ENCODE results near the gene CPT2.

CPT2 gene

GRCh38 chr1:53196485-53197290 is at the start of gene CPT2:
TSS of gene CPT2 (plus strand) at chr1:53196824. CDS start at chr1:53196944, 120 bp downstream.
- peak; percentile 77 to 78 for DNase-seq (ENCODE audit: low read depth in 2 of 2)

- DNase-seq (ENCODE audit: low read depth in 2 of 2), result no peak
Measured at GRCh38 chr1:53147174-53147573, 49.5 kb upstream of the CPT2 start.

- no peak for DNase-seq (ENCODE audit: low read depth in 2 of 2)
Measured at GRCh38 chr1:53148123-53148522, 48.5 kb upstream of the CPT2 start.

GRCh38 chr1:53153752-53154151 is 42.9 kb upstream of the CPT2 start:
- DNase-seq (ENCODE audit: low read depth in 2 of 2), result no peak

- DNase-seq (ENCODE audit: low read depth in 2 of 2), result no peak
Measured at GRCh38 chr1:53154859-53155438, 41.7 kb upstream of the CPT2 start.

GRCh38 chr1:53155534-53155933 is 41.1 kb upstream of the CPT2 start:
- DNase-seq (ENCODE audit: low read depth in 2 of 2), result no peak

GRCh38 chr1:53155945-53156344 is 40.7 kb upstream of the CPT2 start:
- DNase-seq (ENCODE audit: low read depth in 2 of 2), result no peak

- DNase-seq (ENCODE audit: low read depth in 2 of 2), result no peak
Measured at GRCh38 chr1:53156783-53157182, 39.8 kb upstream of the CPT2 start.

GRCh38 chr1:53158900-53159299 is 37.7 kb upstream of the CPT2 start:
- no peak for DNase-seq (ENCODE audit: low read depth in 2 of 2)

GRCh38 chr1:53160924-53161378 is 35.7 kb upstream of the CPT2 start:
- no peak for DNase-seq (ENCODE audit: low read depth in 2 of 2)

GRCh38 chr1:53162621-53163020 is 34.0 kb upstream of the CPT2 start:
- no peak for DNase-seq (ENCODE audit: low read depth in 2 of 2)

- no peak for DNase-seq (ENCODE audit: low read depth in 2 of 2)
Measured at GRCh38 chr1:53163291-53163768, 33.3 kb upstream of the CPT2 start.

- no peak for DNase-seq (ENCODE audit: low read depth in 2 of 2)
Measured at GRCh38 chr1:53165408-53165961, 31.1 kb upstream of the CPT2 start.

GRCh38 chr1:53166366-53166765 is 30.3 kb upstream of the CPT2 start:
- DNase-seq (ENCODE audit: low read depth in 2 of 2), result no peak

- DNase-seq (ENCODE audit: low read depth in 2 of 2), result no peak
Measured at GRCh38 chr1:53166912-53167311, 29.7 kb upstream of the CPT2 start.

GRCh38 chr1:53172426-53173128 is 24.0 kb upstream of the CPT2 start:
- no peak for DNase-seq (ENCODE audit: low read depth in 2 of 2)

- no peak for DNase-seq (ENCODE audit: low read depth in 2 of 2)
Measured at GRCh38 chr1:53174971-53175913, 21.4 kb upstream of the CPT2 start.

GRCh38 chr1:53176452-53177208 is 20.0 kb upstream of the CPT2 start:
- no peak for DNase-seq (ENCODE audit: low read depth in 2 of 2)

- DNase-seq (ENCODE audit: low read depth in 2 of 2), result no peak
Measured at GRCh38 chr1:53180226-53180625, 16.4 kb upstream of the CPT2 start.

- DNase-seq (ENCODE audit: low read depth in 2 of 2), result no peak
Measured at GRCh38 chr1:53180951-53181350, 15.7 kb upstream of the CPT2 start.
